Lower leg skin (tissue), 4 donors: ENCODE measurements around the gene PRKAA1. TPM values are rescaled to one million over a fixed set of nuclear protein-coding genes. Genes with fewer than 3 reads are reported as not detected.
A peak's percentile ranks its signal among the peaks of the same experiment; 100 is the strongest.

Experiments
- DNase-seq, 2 donors: peaks; one replicate each; pipeline ENCODE4 v3.0.0-alpha.2; 2019; ENCODE audit warnings: low spot score in 2 of 2
- H3K4me3 ChIP-seq: fragments of 200-600 bp; sonication (generic); 2 replicates; pipeline ENCODE4 v1.5.1; 2017; ENCODE audit warnings: mild to moderate bottlenecking, low read depth; ENCODE audit not compliant: poor library complexity, severe bottlenecking
- POLR2A ChIP-seq, 2 donors: fragments of 450-650 bp; IDR thresholded peaks; one replicate each; pipeline ENCODE4 v1.6.1; 2016 to 2017; ENCODE audit warnings: antibody characterized with exemption in 2 of 2, mild to moderate bottlenecking in 1 of 2, moderate library complexity in 1 of 2
- WGBS, 2 donors: methylation state at CpG; one replicate each; pipeline ENCODE4 v1.1.5; 2018; 5-methylcytosine and 5-hydroxymethylcytosine counted together
- intact Hi-C: fragments of 100-400 bp; cut with DNase I; formaldehyde crosslinking; loops from one replicate; pipeline ENCODE4 v1.15.0; 2023; ENCODE audit warnings: low total_unique reads
- total RNA-seq, 4 donors: library from RNA; depleted of rRNA; stranded (reverse); fragments of >200 nt; gene quantifications; one replicate each; pipeline ENCODE4 v1.1.0, GENCODE V29; 2016
- TF ChIP-seq, protein P1 (sequence below), 3 donors: fragments of 450-650 bp; IDR thresholded peaks; one replicate each; pipeline ENCODE4 v1.5.1; 2016; ENCODE audit warnings: antibody characterized with exemption in 3 of 3, mild to moderate bottlenecking in 3 of 3, moderate library complexity in 2 of 3

PRKAA1 gene
- total RNA-seq, 4 donors from 2014 or later = 44.8 to 60.0 (median 54.9) TPM

DNA sequence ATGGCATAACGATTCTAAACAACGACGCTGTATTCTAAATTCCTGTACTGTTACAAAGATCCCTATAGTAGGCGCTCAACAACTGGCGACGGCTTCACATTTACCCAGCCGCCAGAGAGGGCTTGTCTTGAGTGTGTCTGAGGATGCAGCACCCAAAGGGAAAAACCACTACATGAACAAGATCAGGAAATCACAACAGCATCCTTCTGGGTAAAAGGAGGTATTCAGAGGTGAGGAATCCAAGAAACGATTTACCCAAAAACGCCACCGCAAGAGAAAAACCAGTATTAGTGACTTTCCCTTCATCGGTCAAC lies 43.1 kb downstream of the PRKAA1 start:
- 0 to 1% methylated on average over 11 of the region's 11 CpGs for WGBS, 2 donors
- peak overlapping the region; percentile 93 for H3K4me3 ChIP-seq
- TF ChIP-seq, protein P1, sequence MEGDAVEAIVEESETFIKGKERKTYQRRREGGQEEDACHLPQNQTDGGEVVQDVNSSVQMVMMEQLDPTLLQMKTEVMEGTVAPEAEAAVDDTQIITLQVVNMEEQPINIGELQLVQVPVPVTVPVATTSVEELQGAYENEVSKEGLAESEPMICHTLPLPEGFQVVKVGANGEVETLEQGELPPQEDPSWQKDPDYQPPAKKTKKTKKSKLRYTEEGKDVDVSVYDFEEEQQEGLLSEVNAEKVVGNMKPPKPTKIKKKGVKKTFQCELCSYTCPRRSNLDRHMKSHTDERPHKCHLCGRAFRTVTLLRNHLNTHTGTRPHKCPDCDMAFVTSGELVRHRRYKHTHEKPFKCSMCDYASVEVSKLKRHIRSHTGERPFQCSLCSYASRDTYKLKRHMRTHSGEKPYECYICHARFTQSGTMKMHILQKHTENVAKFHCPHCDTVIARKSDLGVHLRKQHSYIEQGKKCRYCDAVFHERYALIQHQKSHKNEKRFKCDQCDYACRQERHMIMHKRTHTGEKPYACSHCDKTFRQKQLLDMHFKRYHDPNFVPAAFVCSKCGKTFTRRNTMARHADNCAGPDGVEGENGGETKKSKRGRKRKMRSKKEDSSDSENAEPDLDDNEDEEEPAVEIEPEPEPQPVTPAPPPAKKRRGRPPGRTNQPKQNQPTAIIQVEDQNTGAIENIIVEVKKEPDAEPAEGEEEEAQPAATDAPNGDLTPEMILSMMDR (IDR thresholded peaks at IDR 0.05) = no peak
- TF ChIP-seq POLR2A (IDR thresholded peaks at IDR 0.05) = no peak
- DNase-seq = peak; percentile 75 to 91
- intact Hi-C loops = loop anchor here (10.0 kb wide), 1 partner anchor 110 kb away; no protein-coding TSS in a partner anchor

DNA sequence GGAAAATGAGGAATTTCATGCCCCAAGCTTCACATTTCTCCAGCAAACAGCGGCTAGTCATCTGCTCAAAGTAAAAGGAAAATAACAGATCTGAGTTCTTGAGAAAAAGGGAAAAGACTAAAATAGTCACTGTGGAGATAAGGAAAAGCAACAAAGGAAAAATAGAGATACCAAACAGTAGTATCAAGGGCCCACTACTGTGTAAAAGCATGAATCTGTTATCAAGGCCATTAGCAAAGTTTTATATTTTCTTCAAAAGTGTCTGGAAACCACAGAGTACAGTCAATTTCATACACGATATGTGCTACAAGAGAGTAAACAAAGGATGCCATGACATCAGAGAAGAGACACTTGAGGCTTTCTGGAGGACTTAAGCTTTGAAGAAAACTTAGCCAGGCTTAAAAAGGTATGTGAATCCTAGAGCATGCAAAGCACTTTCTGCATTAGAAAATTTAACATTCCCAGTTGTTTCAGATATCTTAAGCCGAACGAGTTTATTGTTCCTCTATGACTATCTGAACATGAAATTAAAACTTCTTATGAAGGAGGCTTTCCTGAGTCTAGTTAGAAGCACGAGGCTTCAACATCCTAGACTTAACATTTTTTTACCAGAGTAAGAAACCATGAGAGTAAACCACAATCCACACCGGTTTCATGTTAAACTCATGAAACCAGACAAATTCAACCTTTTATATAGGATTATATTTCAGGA lies 43.6 kb downstream of the PRKAA1 start:
- no peak overlapping the region for H3K4me3 ChIP-seq
- TF ChIP-seq, protein P1 (IDR thresholded peaks at IDR 0.05) = no peak
- no peak for TF ChIP-seq POLR2A (IDR thresholded peaks at IDR 0.05)
- intact Hi-C loops = loop anchor here (10.0 kb wide), 1 partner anchor 110 kb away; no protein-coding TSS in a partner anchor
- WGBS, 2 donors = 10 to 13% methylated on average over 6 of the region's 6 CpGs
- DNase-seq = no peak

DNA sequence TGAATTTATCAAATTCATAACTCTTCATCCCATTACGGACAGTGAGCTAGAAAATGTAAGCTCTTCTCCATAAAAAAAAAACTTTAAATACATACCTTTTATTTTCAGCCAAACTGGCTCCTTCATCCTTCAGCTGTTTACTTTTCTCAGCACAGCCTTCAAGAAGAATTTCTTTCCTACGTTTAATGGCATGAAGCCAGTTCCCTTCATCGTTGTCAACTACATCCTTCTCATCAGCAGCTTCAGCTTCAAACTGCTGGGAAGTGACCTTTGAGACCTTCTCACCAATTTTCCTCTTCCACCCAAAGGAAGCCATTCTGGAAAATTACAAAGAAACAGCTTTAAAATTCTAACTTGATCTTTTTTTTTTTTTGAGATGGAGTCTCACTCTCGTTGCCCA lies 51.5 kb downstream of the PRKAA1 start:
- TF ChIP-seq, protein P1 (IDR thresholded peaks at IDR 0.05) = no peak
- no peak for TF ChIP-seq POLR2A (IDR thresholded peaks at IDR 0.05)
- no peak overlapping the region for H3K4me3 ChIP-seq
- 42 to 52% methylated on average over 4 of the region's 4 CpGs for WGBS, 2 donors
- no peak for DNase-seq
- intact Hi-C loops = no loop called here

DNA sequence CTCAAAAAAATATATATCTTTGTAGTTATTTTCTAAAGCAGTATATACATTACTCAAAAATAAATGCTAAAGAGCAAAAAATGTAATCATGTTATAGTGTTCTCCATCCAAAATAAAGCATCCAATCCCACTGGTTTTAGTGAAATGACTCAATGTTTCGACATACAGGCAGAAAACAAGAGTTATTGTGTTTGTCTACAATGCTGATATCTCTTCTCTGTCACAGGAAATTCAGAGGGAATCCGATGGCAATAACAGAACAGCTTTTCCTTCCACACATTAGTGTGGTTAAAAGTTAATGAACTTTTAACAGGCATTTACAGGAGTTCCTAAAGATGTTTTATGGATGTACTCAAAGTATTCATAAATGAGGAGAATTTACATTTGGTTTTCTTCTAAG lies 54.4 kb downstream of the PRKAA1 start:
- no peak for DNase-seq
- intact Hi-C loops = no loop called here
- 82 to 95% methylated on average over 2 of the region's 2 CpGs for WGBS, 2 donors
- TF ChIP-seq, protein P1 (IDR thresholded peaks at IDR 0.05) = no peak
- TF ChIP-seq POLR2A (IDR thresholded peaks at IDR 0.05) = no peak
- H3K4me3 ChIP-seq = no peak overlapping the region

DNA sequence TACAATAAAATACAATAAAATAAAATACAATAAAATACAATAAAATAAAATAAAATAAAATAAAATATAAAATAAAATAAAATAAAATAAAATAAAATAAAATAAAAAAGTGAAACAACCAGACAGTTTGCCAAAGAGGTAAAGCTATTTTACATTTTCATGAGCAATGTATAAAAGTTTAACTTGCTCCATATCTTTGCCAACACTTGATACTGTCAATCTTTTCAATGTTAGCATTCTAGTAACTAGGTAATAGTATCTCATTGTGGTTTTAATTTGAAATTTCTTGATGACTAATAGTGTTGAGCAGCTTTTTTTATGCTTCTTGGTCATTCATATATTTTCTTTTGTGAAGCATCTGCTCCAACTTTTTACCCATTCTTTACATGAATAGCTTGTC lies 59.7 kb downstream of the PRKAA1 start:
- no peak overlapping the region for H3K4me3 ChIP-seq
- TF ChIP-seq, protein P1 (IDR thresholded peaks at IDR 0.05) = no peak
- no peak for TF ChIP-seq POLR2A (IDR thresholded peaks at IDR 0.05)
- DNase-seq = no peak
- intact Hi-C loops = no loop called here
